ENCODE results near the gene DNAJC28. TPM values are rescaled to one million over a fixed set of nuclear protein-coding genes. Genes with fewer than 3 reads are reported as not detected.

The DNAJC28 gene
- total RNA-seq: 1.3 and 3.2 TPM in 2 replicates

GRCh38 chr21:33491373-33492102, at the start of gene DNAJC28:
Gene DNAJC28 (minus strand): TSS chr21:33491716. CDS start chr21:33489393, 2,323 bp downstream.

GRCh38 chr21:33479679-33480480, 11.6 kb downstream of the DNAJC28 start, which contains the start of gene TMEM50B:
Gene TMEM50B (minus strand): TSS chr21:33479974. CDS start chr21:33468885, 11,089 bp downstream.

Other genes with a start within 250 kb of the DNAJC28 start
- 55.6 and 60.4 TPM in 2 replicates for gene IL10RB, start 225.3 kb downstream of the DNAJC28 start, total RNA-seq
- gene IFNAR1, start 166.7 kb downstream of the DNAJC28 start, total RNA-seq: 23.9 and 27.5 TPM in 2 replicates
- gene IFNGR2, start 88.3 kb downstream of the DNAJC28 start, total RNA-seq: 36.4 and 44.8 TPM in 2 replicates
- 25.8 and 37.1 TPM in 2 replicates for gene TMEM50B, start 11.7 kb downstream of the DNAJC28 start, total RNA-seq
- gene GART, start 50.4 kb upstream of the DNAJC28 start, total RNA-seq: 66.8 and 81.0 TPM in 2 replicates
- gene SON, start 51.3 kb upstream of the DNAJC28 start, total RNA-seq: 140 and 202 TPM in 2 replicates
- 7.9 and 15.4 TPM in 2 replicates for gene DONSON, start 97.0 kb upstream of the DNAJC28 start, total RNA-seq
- gene CRYZL1, start 150.0 kb upstream of the DNAJC28 start, total RNA-seq: 36.9 and 41.2 TPM in 2 replicates
- gene ITSN1, start 150.8 kb upstream of the DNAJC28 start, total RNA-seq: 35.3 and 44.0 TPM in 2 replicates

All from smooth muscle cell of trachea (primary cell).